Naive thymus-derived CD8-positive, alpha-beta T cell (primary cell): ENCODE results near the gene NECAB2. TPM values are rescaled to one million over a fixed set of nuclear protein-coding genes. Genes with fewer than 3 reads are reported as not detected.

Source experiments
- ATAC-seq, 2 donors: fragments of 150-1000 bp; cut with Tn5 transposase in 1 of 2; sonication (Bioruptor Pico), chemical (Tn5 transposase) in 1 of 2; 1 replicate in 1 of 2; 2 replicates in 1 of 2; pipeline ENCODE4 v1.10.0; 2021; ENCODE audit warnings: mild to moderate bottlenecking in 2 of 2, moderate library complexity in 2 of 2
- POLR2A ChIA-PET: fragments of 350-600 bp; sonication (Branson Sonifier 250); formaldehyde crosslinking; loops from one replicate; lab custom pipeline; 2021; ENCODE audit warnings: antibody characterized with exemption; lab: Charles Lee
- DNase-seq, 10 donors: peaks; one replicate each; pipeline versions ENCODE4 v3.0.0 to v3.0.0-alpha.2; 2020 to 2022
- H3K27ac Mint-ChIP-seq, 10 donors: one replicate each; pipeline ENCODE4 v1.8.0; 2020 to 2022; ENCODE audit warnings: mild to moderate bottlenecking in 10 of 10, mixed read lengths in 10 of 10, moderate library complexity in 4 of 10, inconsistent platforms in 1 of 10
- H3K27me3 Mint-ChIP-seq, 5 donors: one replicate each; pipeline ENCODE4 v1.8.0; 2021 to 2022; ENCODE audit warnings: mixed read lengths in 5 of 5
- H3K36me3 Mint-ChIP-seq, 3 donors: one replicate each; pipeline ENCODE4 v1.8.0; 2020 to 2022; ENCODE audit warnings: mixed read lengths in 3 of 3, mild to moderate bottlenecking in 2 of 3, inconsistent platforms in 1 of 3
- H3K4me1 Mint-ChIP-seq, 4 donors: one replicate each; pipeline ENCODE4 v1.8.0; 2021 to 2022; ENCODE audit warnings: mixed read lengths in 4 of 4
- H3K4me3 Mint-ChIP-seq, 10 donors: one replicate each; pipeline ENCODE4 v1.8.0; 2020 to 2022; ENCODE audit warnings: mild to moderate bottlenecking in 10 of 10, mixed read lengths in 10 of 10, moderate library complexity in 6 of 10, inconsistent platforms in 1 of 10
- H3K9me3 Mint-ChIP-seq, 9 donors: one replicate each; pipeline ENCODE4 v1.8.0; 2020 to 2022; ENCODE audit warnings: mixed read lengths in 9 of 9, mild to moderate bottlenecking in 3 of 9, inconsistent platforms in 1 of 9, moderate library complexity in 1 of 9
- polyA plus RNA-seq, 3 donors: library from polyadenylated mRNA; unstranded; fragments of 300-500 nt; fragmentation: Illumina TruSeq; gene quantifications; one replicate each; pipeline ENCODE4 v1.2.3, GENCODE V29; 2021
- total RNA-seq, 8 experiments: library from RNA in 2 of 8; stranded (reverse) in 2 of 8; gene quantifications; one replicate each; pipeline ENCODE4 v1.2.3 and lab custom pipeline; 2021 to 2026

The NECAB2 gene
- total RNA-seq: not detected
- polyA plus RNA-seq: not detected
- 0 to 0.35 (median 0) reads per million in 6 experiments for total RNA-seq (lab: John Stamatoyannopoulos, UW)

- Mint-ChIP-seq H3K4me3 (peak within 1 kb of the TSS; percentile 43 to 78 (median 70)), H3K27me3 (peaks cover 5 to 40% (median 9%) of the 10 kb centered on the region in 5 donors), H3K27ac (peak within 1 kb of the TSS in 1 of 10 donors; percentile 43), H3K36me3 (peaks cover 0 to 3% (median 0%) of the 10 kb centered on the region in 3 donors), H3K9me3 (peaks cover 0 to 2% (median 0%) of the 10 kb centered on the region in 9 donors), H3K4me1 (peaks cover 3 to 11% (median 5%) of the 10 kb centered on the region in 4 donors)
- no peak for DNase-seq
- ATAC-seq: no peak
- POLR2A ChIA-PET: no interaction called here
Measured at GRCh38 chr16:83967838-83968305, at the start of gene NECAB2. Gene NECAB2, plus strand, starts transcription at chr16:83968244. Its CDS starts 405 bp downstream, at chr16:83968649.

- POLR2A ChIA-PET: no interaction called here
- Mint-ChIP-seq H3K4me3 (no peak overlapping the region), H3K36me3 (peaks cover 5 to 45% (median 5%) of the 10 kb centered on the region in 3 donors), H3K27me3 (no peaks in the 10 kb centered on the region), H3K27ac (no peak overlapping the region), H3K4me1 (peaks cover 0 to 21% (median 4%) of the 10 kb centered on the region in 4 donors), H3K9me3 (no peaks in the 10 kb centered on the region)
- no peak for DNase-seq
- no peak for ATAC-seq
Measured at GRCh38 chr16:83920894-83921491, 47.1 kb upstream of the NECAB2 start.

- no peak overlapping the region for H3K4me3 Mint-ChIP-seq
- no peaks in the 10 kb centered on the region for H3K9me3 Mint-ChIP-seq
- POLR2A ChIA-PET: no interaction called here
- H3K36me3 Mint-ChIP-seq: peaks cover 0 to 25% (median 0%) of the 10 kb centered on the region in 3 donors
- H3K27ac Mint-ChIP-seq: peak overlapping the region in 2 of 10 donors; percentile 21 to 40
- ATAC-seq (no peak), DNase-seq (no peak)
- peaks cover 0 to 20% (median 4%) of the 10 kb centered on the region in 4 donors for H3K4me1 Mint-ChIP-seq
- H3K27me3 Mint-ChIP-seq: no peaks in the 10 kb centered on the region
Measured at GRCh38 chr16:83923581-83924365, 44.3 kb upstream of the NECAB2 start.

GRCh38 chr16:83924686-83925085 is 43.4 kb upstream of the NECAB2 start:
- DNase-seq: no peak
- peaks cover 0 to 14% (median 4%) of the 10 kb centered on the region in 4 donors for H3K4me1 Mint-ChIP-seq
- H3K27ac Mint-ChIP-seq: no peak overlapping the region
- POLR2A ChIA-PET: no interaction called here
- ATAC-seq: no peak
- no peak overlapping the region for H3K4me3 Mint-ChIP-seq
- peaks cover 0 to 23% (median 0%) of the 10 kb centered on the region in 3 donors for H3K36me3 Mint-ChIP-seq
- H3K9me3 Mint-ChIP-seq: no peaks in the 10 kb centered on the region
- no peaks in the 10 kb centered on the region for H3K27me3 Mint-ChIP-seq

DNA sequence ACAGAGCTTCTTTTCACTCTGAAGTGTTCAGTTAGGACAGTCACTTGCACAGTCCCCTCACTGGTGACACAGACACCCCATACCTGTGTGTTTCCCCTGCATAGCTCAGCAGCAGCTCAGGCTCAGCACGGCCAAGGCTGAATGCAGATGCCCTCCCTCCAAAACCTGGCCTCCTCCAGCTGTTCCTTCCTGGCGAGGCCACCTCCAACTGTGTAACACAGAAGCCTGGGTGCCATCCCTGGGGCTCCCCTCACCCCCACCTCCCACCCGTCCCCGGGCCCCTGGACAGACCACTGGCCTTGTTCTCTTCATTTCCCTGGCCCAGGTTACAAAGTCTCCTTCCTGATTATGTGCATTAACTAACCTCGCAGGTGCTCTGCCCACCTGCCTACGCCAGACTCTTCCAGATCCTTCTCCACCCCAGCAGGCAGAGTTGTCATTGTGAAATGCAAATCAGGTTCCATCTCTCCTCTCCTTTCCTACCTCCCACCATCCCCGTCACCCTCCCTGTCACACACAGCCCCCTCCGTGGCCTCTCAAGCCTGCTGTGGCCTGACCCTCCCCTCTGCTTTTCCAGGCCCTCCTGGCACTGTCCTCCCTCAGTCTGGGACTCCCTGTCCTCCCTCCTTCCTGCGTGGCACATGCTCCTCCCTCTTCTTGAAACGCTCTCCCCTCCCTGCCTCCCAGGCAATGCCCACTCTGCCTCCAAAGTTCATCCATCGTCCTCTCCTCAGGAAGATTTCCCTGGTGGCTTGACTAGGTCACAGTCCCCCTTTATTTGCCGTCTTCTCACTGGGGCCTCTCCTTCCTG is 42.7 kb upstream of the NECAB2 start:
- Mint-ChIP-seq H3K9me3 (no peaks in the 10 kb centered on the region), H3K36me3 (peaks cover 0 to 23% (median 0%) of the 10 kb centered on the region in 3 donors), H3K4me3 (no peak overlapping the region), H3K27ac (no peak overlapping the region), H3K4me1 (peaks cover 0 to 13% (median 4%) of the 10 kb centered on the region in 4 donors), H3K27me3 (no peaks in the 10 kb centered on the region)
- no peak for DNase-seq
- no peak for ATAC-seq
- POLR2A ChIA-PET: no interaction called here

GRCh38 chr16:83925957-83926725 is 41.9 kb upstream of the NECAB2 start:
- H3K27me3 Mint-ChIP-seq: no peaks in the 10 kb centered on the region

DNA sequence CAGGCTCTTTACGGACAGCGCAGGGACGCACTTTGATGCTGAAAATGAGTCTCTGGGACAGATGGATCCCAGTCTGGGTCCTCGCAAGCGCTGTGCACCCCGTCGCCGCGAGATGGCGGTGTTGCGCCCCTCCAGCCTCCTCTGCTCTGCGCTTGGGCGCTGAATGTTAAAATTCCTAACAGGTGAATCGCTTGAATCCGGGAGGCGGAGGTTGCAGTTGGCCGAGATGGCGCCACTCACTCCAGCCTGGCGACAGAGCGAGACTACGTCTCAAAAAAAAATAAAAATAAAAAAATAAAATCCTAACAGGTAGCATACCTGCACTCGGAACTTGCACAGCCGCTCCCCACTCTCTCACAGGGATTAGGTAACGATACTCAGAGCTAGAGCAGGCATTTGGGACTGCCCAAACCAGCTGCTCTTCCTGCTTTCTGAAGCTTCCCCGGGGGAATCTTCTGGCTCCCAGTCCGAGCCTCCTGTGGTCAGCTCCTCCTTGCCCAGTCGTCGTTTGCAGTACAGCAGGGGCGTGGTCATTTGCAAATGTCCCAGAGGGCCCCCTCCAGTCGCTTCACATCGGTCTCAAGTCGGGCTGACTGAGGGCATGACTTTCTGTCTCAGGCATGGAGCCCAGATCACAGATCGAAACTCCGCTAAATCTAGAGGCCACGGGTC is 41.2 kb upstream of the NECAB2 start:
- no peaks in the 10 kb centered on the region for H3K27me3 Mint-ChIP-seq
- no peaks in the 10 kb centered on the region for H3K9me3 Mint-ChIP-seq
- H3K27ac Mint-ChIP-seq: peak overlapping the region in 1 of 10 donors; percentile 59
- POLR2A ChIA-PET: no interaction called here
- H3K4me3 Mint-ChIP-seq: no peak overlapping the region
- H3K4me1 Mint-ChIP-seq: peaks cover 0 to 13% (median 4%) of the 10 kb centered on the region in 4 donors
- ATAC-seq (peak; percentile 69 to 87), DNase-seq (peak in 9 of 10 donors; percentile 14 to 53 (median 41))
- peaks cover 0 to 13% (median 0%) of the 10 kb centered on the region in 3 donors for H3K36me3 Mint-ChIP-seq

More at GRCh38 chr16:83925957-83926725, 41.9 kb upstream of the NECAB2 start:
- Mint-ChIP-seq H3K27ac (peak overlapping the region in 2 of 10 donors; percentile 31 to 59), H3K4me3 (no peak overlapping the region), H3K9me3 (no peaks in the 10 kb centered on the region), H3K36me3 (peaks cover 0 to 18% (median 0%) of the 10 kb centered on the region in 3 donors), H3K4me1 (peaks cover 0 to 13% (median 4%) of the 10 kb centered on the region in 4 donors)
- ATAC-seq (no peak), DNase-seq (no peak)
- POLR2A ChIA-PET: no interaction called here

DNA sequence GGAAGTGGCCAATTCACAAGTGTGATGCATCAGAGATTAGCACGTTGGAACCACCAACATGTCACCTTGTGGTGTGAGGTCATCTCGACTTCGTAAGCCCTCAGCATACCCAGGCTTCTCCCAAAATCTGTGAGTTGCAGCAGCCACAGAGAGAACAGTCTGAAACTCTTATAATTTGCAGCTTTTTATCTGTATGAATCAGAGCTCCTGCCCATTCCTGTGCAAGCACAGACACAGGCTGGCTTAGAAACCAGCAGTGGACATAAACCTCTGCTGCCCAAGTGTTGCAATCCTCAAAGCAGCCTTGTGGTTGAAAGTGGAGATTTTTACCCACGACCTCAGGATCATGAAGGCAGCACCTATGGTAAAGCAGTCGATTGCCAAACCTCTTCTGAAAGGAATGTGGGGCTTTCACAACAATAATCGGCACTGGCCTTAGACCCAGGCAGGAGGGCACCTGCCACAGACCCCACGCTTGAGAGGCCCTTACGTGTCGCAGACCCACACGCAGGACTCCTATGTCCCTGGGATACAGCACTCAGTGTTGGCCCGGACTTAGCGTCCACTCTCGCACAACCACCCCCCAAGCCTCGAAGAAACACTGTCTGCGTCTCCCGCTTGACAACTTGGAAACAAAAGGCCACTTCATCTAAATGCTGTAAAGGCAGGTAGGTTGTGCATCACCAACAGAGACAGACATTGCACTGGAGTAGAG is 39.5 kb upstream of the NECAB2 start:
- Mint-ChIP-seq H3K27me3 (no peaks in the 10 kb centered on the region), H3K27ac (no peak overlapping the region), H3K9me3 (no peaks in the 10 kb centered on the region), H3K36me3 (peaks cover 0 to 2% (median 0%) of the 10 kb centered on the region in 3 donors), H3K4me1 (peaks cover 0 to 9% (median 4%) of the 10 kb centered on the region in 4 donors), H3K4me3 (no peak overlapping the region)
- ATAC-seq (no peak), DNase-seq (no peak)
- POLR2A ChIA-PET: no interaction called here

- peak overlapping the region in 1 of 10 donors; percentile 36 for H3K27ac Mint-ChIP-seq
- DNase-seq (no peak), ATAC-seq (no peak)
- peaks cover 0 to 5% (median 3%) of the 10 kb centered on the region in 4 donors for H3K4me1 Mint-ChIP-seq
- POLR2A ChIA-PET: no interaction called here
- H3K9me3 Mint-ChIP-seq: no peaks in the 10 kb centered on the region
- H3K4me3 Mint-ChIP-seq: no peak overlapping the region
- peaks cover 0 to 2% (median 0%) of the 10 kb centered on the region in 3 donors for H3K36me3 Mint-ChIP-seq
- no peaks in the 10 kb centered on the region for H3K27me3 Mint-ChIP-seq
Measured at GRCh38 chr16:83929811-83930555, 38.1 kb upstream of the NECAB2 start.

GRCh38 chr16:83930730-83931500 is 37.1 kb upstream of the NECAB2 start:
- Mint-ChIP-seq H3K27me3 (no peaks in the 10 kb centered on the region), H3K9me3 (no peaks in the 10 kb centered on the region), H3K27ac (no peak overlapping the region), H3K36me3 (peaks cover 0 to 2% (median 0%) of the 10 kb centered on the region in 3 donors), H3K4me3 (no peak overlapping the region), H3K4me1 (peaks cover 0 to 4% (median 1%) of the 10 kb centered on the region in 4 donors)
- DNase-seq: no peak
- POLR2A ChIA-PET: no interaction called here
- no peak for ATAC-seq
